Muscle layer of colon (tissue), 2 donors: ENCODE data around the gene TAF11L14.
"Not testable (repeated sequence)": the region's sequence is repeated elsewhere in the genome, so short reads cannot be mapped to it uniquely, and the experiment has no call there.

Experiments used
- H3K27ac ChIP-seq: one replicate; pipeline ENCODE4 v1.7.0; 2013; ENCODE audit warnings: low read depth, mild to moderate bottlenecking, low read length, moderate library complexity
- H3K27me3 ChIP-seq, 2 donors: one replicate each; pipeline ENCODE4 v1.7.0; 2013; ENCODE audit warnings: low read length in 2 of 2, mild to moderate bottlenecking in 2 of 2; ENCODE audit not compliant: insufficient read depth in 2 of 2, control insufficient read depth in 1 of 2
- H3K36me3 ChIP-seq: one replicate; pipeline ENCODE4 v1.7.0; 2013; ENCODE audit warnings: mild to moderate bottlenecking, low read length; ENCODE audit not compliant: insufficient read depth
- H3K4me1 ChIP-seq: one replicate; pipeline ENCODE4 v1.7.0; 2013; ENCODE audit warnings: mild to moderate bottlenecking, low read length; ENCODE audit not compliant: insufficient read depth
- H3K4me3 ChIP-seq, 2 donors: one replicate each; pipeline ENCODE4 v1.7.0; 2013; ENCODE audit warnings: low read length in 2 of 2, low read depth in 1 of 2, mild to moderate bottlenecking in 1 of 2, moderate library complexity in 1 of 2
- H3K9ac ChIP-seq: one replicate; pipeline ENCODE4 v1.7.0; 2013; ENCODE audit warnings: low read length
- H3K9me3 ChIP-seq: one replicate; pipeline ENCODE4 v1.7.0; 2013; ENCODE audit warnings: mild to moderate bottlenecking, low read length
- donor health status: abdominal sarcoma.
- donor health status: Adenocarcinoma of cecum.

TAF11L14 gene

GRCh38 chr5:17634160-17634559, at the start of gene TAF11L14:
Gene TAF11L14, plus strand, starts transcription at chr5:17634460.
- no peak within 1 kb of the TSS for H3K9ac ChIP-seq
- no peak within 1 kb of the TSS for H3K4me3 ChIP-seq
- H3K36me3 ChIP-seq: no peaks in the 10 kb centered on the region
- H3K27me3 ChIP-seq: no peaks in the 10 kb centered on the region
- H3K9me3 ChIP-seq: no peaks in the 10 kb centered on the region
- no peaks in the 10 kb centered on the region for H3K4me1 ChIP-seq
- H3K27ac ChIP-seq: no peak within 1 kb of the TSS

DNA sequence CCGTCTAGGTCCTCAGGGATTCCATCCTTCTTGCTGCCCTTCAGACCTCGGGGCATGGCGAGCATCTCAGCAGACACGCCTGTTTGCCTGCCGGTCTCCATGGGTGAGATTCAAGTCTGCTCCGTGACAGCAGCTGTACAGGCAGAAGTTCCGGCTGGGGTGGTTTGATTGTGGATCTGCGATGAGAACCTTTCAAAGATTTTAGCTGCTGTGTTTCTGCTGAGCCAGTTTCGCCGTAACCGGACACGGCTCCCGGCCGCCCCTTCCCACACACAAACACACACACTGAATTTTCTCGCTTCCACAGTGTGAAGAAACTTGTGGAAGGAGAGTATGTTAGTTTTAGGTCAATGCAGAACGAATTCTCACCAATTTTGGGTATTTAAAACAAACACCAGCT, 48.6 kb upstream of the TAF11L14 start, which contains the start of gene TAF11L7:
Gene TAF11L7, minus strand, starts transcription at position 101 of the 400 bp plus-strand sequence.
- not testable (repeated sequence) for H3K4me3 ChIP-seq, H3K9me3 ChIP-seq, H3K27ac ChIP-seq, H3K27me3 ChIP-seq, H3K4me1 ChIP-seq, H3K36me3 ChIP-seq, H3K9ac ChIP-seq

DNA sequence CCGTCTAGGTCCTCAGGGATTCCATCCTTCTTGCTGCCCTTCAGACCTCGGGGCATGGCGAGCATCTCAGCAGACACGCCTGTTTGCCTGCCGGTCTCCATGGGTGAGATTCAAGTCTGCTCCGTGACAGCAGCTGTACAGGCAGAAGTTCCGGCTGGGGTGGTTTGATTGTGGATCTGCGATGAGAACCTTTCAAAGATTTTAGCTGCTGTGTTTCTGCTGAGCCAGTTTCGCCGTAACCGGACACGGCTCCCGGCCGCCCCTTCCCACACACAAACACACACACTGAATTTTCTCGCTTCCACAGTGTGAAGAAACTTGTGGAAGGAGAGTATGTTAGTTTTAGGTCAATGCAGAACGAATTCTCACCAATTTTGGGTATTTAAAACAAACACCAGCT, 43.4 kb upstream of the TAF11L14 start, which contains the start of gene TAF11L8:
Gene TAF11L8, minus strand, starts transcription at position 101 of the 400 bp plus-strand sequence.
- H3K4me3 ChIP-seq, H3K36me3 ChIP-seq, H3K4me1 ChIP-seq, H3K27ac ChIP-seq, H3K9ac ChIP-seq, H3K9me3 ChIP-seq, H3K27me3 ChIP-seq: not testable (repeated sequence)

DNA sequence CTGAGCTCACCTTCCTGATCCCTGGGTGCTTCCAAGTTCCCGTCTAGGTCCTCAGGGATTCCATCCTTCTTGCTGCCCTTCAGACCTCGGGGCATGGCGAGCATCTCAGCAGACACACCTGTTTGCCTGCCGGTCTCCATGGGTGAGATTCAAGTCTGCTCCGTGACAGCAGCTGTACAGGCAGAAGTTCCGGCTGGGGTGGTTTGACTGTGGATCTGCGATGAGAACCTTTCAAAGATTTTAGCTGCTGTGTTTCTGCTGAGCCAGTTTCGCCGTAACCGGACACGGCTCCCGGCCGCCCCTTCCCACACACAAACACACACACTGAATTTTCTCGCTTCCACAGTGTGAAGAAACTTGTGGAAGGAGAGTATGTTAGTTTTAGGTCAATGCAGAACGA, 40.0 kb upstream of the TAF11L14 start, which contains the start of gene TAF11L9:
Gene TAF11L9, minus strand, starts transcription at position 140 of the 400 bp plus-strand sequence.
- H3K27ac ChIP-seq, H3K9me3 ChIP-seq, H3K4me1 ChIP-seq, H3K4me3 ChIP-seq, H3K9ac ChIP-seq, H3K27me3 ChIP-seq, H3K36me3 ChIP-seq: not testable (repeated sequence)

GRCh38 chr5:17597728-17598127, 36.5 kb upstream of the TAF11L14 start, which contains the start of gene TAF11L10:
Gene TAF11L10, minus strand, starts transcription at chr5:17597828.
- H3K4me3 ChIP-seq, H3K27ac ChIP-seq, H3K27me3 ChIP-seq, H3K4me1 ChIP-seq, H3K9ac ChIP-seq, H3K36me3 ChIP-seq, H3K9me3 ChIP-seq: not testable (repeated sequence)

DNA sequence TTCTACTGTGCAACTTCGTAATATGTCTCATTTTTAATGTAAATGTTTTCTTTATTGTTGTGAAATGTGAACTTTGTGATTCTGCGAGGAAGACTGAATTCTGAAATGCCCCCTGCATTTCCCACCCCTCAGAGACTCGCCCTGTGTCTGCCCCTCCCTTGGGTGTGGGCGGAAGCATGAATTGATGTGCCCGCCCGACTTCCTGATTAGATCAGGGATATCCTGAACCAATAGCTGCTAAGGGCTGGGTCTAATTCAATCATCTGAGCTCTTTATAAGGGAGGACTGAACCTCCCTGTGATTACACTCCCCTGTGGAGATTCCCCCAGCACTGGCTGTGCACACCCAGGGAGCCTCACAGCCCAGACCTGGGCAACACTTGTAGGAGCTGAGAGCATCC, 30.4 kb upstream of the TAF11L14 start, which contains the start of gene TAF11L11:
Gene TAF11L11, plus strand, starts transcription at position 304 of the 400 bp plus-strand sequence.
- H3K4me3 ChIP-seq, H3K36me3 ChIP-seq, H3K27me3 ChIP-seq, H3K9me3 ChIP-seq, H3K27ac ChIP-seq, H3K9ac ChIP-seq, H3K4me1 ChIP-seq: not testable (repeated sequence)

DNA sequence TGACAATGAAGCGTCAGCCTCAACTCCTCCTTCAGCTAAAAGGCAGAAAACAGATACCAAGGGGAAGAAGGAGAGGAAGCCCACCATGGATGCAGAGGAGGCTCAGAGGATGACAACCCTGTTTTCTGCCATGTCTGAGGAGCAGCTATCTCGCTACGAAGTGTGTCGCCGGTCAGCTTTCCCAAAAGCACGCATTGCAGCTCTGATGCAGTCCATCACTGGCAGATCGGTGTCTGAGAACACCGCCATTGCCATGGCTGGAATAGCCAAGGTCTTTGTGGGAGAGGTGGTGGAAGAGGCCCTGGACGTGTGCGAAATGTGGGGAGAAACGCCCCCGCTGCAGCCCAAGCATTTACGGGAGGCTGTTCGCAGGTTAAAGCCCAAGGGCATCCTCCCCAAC, 29.3 kb upstream of the TAF11L14 start:
- H3K4me1 ChIP-seq: no peaks in the 10 kb centered on the region
- H3K27me3 ChIP-seq: no peaks in the 10 kb centered on the region
- H3K9ac ChIP-seq: no peak overlapping the region
- no peak overlapping the region for H3K27ac ChIP-seq
- no peak overlapping the region for H3K4me3 ChIP-seq
- H3K9me3 ChIP-seq: no peaks in the 10 kb centered on the region
- no peaks in the 10 kb centered on the region for H3K36me3 ChIP-seq

DNA sequence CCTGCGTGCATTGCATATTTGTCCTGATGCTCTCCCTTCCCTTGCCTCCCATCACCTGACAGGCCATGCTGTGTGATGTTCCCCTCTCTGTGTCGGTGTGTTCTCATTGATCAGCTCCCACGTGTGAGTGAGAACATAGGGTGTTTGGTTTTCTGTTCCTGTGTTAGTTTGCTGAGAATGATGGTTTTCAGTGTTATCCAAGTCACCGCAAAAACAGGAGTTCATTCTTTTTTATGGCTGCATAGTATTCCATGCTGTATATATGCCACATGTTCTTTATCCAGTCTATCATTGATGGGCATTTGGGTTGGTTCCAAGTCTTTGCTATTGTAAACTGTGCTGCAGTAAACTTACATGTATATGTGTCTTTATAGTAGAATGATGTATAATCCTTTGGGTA, 26.8 kb upstream of the TAF11L14 start:
- not testable (repeated sequence) for H3K36me3 ChIP-seq, H3K27me3 ChIP-seq, H3K9ac ChIP-seq, H3K9me3 ChIP-seq, H3K27ac ChIP-seq, H3K4me3 ChIP-seq, H3K4me1 ChIP-seq

DNA sequence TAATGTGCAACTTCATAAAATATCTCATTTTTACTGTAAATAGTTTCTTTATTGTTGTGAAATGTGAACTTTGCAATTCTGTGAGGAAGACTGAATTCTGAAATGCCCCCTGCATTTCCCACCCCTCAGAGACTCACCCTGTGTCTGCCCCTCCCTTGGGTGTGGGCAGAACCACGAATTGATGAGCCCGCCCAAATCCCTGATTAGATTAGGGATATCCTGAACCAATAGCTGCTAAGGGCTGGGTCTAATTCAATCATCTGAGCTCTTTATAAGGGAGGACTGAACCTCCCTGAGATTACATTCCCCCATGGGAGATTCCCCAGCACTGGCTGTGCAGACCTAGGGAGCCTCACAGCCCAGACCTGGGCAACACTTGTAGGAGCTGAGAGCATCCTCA, 24.2 kb upstream of the TAF11L14 start, which contains the start of gene TAF11L12:
Gene TAF11L12, plus strand, starts transcription at position 301 of the 400 bp plus-strand sequence.
- not testable (repeated sequence) for H3K27ac ChIP-seq, H3K9ac ChIP-seq, H3K36me3 ChIP-seq, H3K27me3 ChIP-seq, H3K4me3 ChIP-seq, H3K9me3 ChIP-seq, H3K4me1 ChIP-seq

DNA sequence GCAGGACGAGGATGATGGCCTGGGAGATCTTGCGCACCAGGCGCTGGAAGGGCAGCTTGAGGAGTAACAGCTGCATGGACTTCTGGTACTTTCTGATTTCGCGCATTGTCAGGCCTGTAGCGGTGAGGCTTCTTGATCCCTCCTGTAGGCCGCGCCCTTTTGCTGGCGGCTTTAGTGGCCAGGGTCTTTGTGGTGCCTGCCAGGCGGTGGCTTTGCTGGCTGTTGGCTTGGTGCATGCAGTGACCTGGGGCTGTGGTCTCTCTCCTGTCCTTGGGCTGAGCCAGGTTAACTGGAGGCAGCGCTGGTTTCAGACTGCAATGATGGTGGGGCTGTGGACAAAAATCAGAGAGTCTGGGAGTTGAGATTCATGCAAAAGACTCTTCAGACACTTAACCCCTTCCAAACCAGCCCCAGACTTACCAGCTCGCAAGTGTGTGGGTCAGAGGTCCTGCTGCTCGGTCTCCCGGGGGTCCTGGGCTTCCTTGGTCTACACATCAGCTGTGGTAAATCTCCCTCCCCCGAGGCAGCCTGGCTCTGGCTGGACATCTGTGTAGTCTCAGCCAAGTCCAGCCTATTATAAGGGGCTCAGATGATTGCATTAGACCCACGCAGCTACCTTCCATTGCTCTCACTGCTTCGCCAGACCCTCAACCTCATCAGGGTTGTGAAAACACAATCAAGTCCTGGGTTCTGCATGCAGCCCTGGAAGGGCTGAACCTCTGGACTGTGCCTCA, 19.2 kb upstream of the TAF11L14 start:
- Histone ChIP-seq H3K9me3 (no peaks in the 10 kb centered on the region), H3K4me1 (no peaks in the 10 kb centered on the region), H3K36me3 (no peaks in the 10 kb centered on the region), H3K4me3 (no peak overlapping the region), H3K27me3 (no peaks in the 10 kb centered on the region), H3K9ac (no peak overlapping the region), H3K27ac (no peak overlapping the region)

- no peak overlapping the region for H3K9ac ChIP-seq
- H3K9me3 ChIP-seq: no peaks in the 10 kb centered on the region
- no peak overlapping the region for H3K27ac ChIP-seq
These were observed 14.9 kb upstream of the TAF11L14 start for GRCh38 chr5:17619354-17619753.

GRCh38 chr5:17620627-17621026, 13.6 kb upstream of the TAF11L14 start:
- H3K36me3 ChIP-seq: no peaks in the 10 kb centered on the region
- H3K4me3 ChIP-seq: no peak overlapping the region
- H3K4me1 ChIP-seq: no peaks in the 10 kb centered on the region
- no peak overlapping the region for H3K27ac ChIP-seq
- H3K9ac ChIP-seq: no peak overlapping the region
- H3K27me3 ChIP-seq: no peaks in the 10 kb centered on the region
- H3K9me3 ChIP-seq: no peaks in the 10 kb centered on the region

More at GRCh38 chr5:17619354-17619753, 14.9 kb upstream of the TAF11L14 start:
- Histone ChIP-seq H3K4me3 (no peak overlapping the region), H3K36me3 (no peaks in the 10 kb centered on the region), H3K4me1 (no peaks in the 10 kb centered on the region), H3K27me3 (no peaks in the 10 kb centered on the region)
